Panc1 (cell line): Measurements from ENCODE around the gene ABCC10. TPM values are rescaled to one million over a fixed set of nuclear protein-coding genes. Genes with fewer than 3 reads are reported as not detected.
"Not testable (repeated sequence)": the region's sequence is repeated elsewhere in the genome, so short reads cannot be mapped to it uniquely, and the experiment has no call there.

ENCODE experiments used
- ATAC-seq: fragments of 200-7000 bp; cut with Tn5 transposase; 2 replicates; pipeline ENCODE4 v1.9.1; 2020; ENCODE audit warnings: mild to moderate bottlenecking, moderate library complexity
- BruUV-seq: library from RNA; stranded (reverse); fragments of 400-500 nt; replicated peaks from 2 replicates; lab custom pipeline; 2021; lab: Mats Ljungman, UMichigan
- CTCF ChIA-PET: fragments of 300-600 bp; sonication (Branson Sonifier 250); formaldehyde crosslinking; loops from one replicate; lab custom pipeline; 2022; ENCODE audit warnings: antibody characterized with exemption; lab: Charles Lee
- POLR2A ChIA-PET: fragments of 300-600 bp; sonication (Branson Sonifier 250); formaldehyde crosslinking; loops from one replicate; lab custom pipeline; 2022; ENCODE audit warnings: antibody characterized with exemption; lab: Charles Lee
- DNase-seq: peaks from one replicate; pipeline ENCODE4 v3.0.0-alpha.2; 2010; ENCODE audit warnings: low read depth, low spot score
- H3K27ac ChIP-seq: 2 replicates; pipeline ENCODE4 v1.5.1; 2011; ENCODE audit warnings: mild to moderate bottlenecking, low read length, inconsistent platforms
- H3K27me3 ChIP-seq: fragments of 200-500 bp; sonication (Bioruptor generic); 2 replicates; pipeline ENCODE4 v1.6.0; 2014; ENCODE audit warnings: low read length, inconsistent platforms; ENCODE audit not compliant: control insufficient read depth, insufficient read depth
- H3K36me3 ChIP-seq: fragments of 200-500 bp; sonication (Bioruptor generic); 2 replicates; pipeline ENCODE4 v1.5.1; 2014; ENCODE audit warnings: inconsistent platforms, mild to moderate bottlenecking, low read length, moderate library complexity; ENCODE audit not compliant: control insufficient read depth, insufficient read depth
- H3K4me1 ChIP-seq: 2 replicates; pipeline ENCODE4 v1.5.1; 2011; ENCODE audit warnings: inconsistent platforms, mild to moderate bottlenecking, low read length, moderate library complexity; ENCODE audit not compliant: control insufficient read depth, insufficient read depth
- H3K4me3 ChIP-seq, 2 experiments: 2 replicates each; pipeline ENCODE4 v1.5.1; 2011 to 2012; ENCODE audit warnings: low read depth in 2 of 2, low read length in 2 of 2, mild to moderate bottlenecking in 2 of 2, inconsistent platforms in 1 of 2, moderate library complexity in 1 of 2
- H3K9me3 ChIP-seq: fragments of 200-500 bp; sonication (Bioruptor generic); 2 replicates; pipeline ENCODE4 v1.5.1; 2014; ENCODE audit warnings: low read depth, mild to moderate bottlenecking, inconsistent platforms, low read length, moderate library complexity; ENCODE audit not compliant: control insufficient read depth, insufficient read depth
- POLR2AphosphoS5 ChIP-seq: IDR thresholded peaks from 2 replicates; pipeline ENCODE4 v1.6.1; 2012; ENCODE audit warnings: mild to moderate bottlenecking, low read depth, low read length, moderate library complexity
- REST ChIP-seq, 2 experiments: IDR thresholded peaks; 2 replicates each; pipeline ENCODE4 v1.6.1; 2011 to 2012; ENCODE audit warnings: low read depth in 2 of 2, control low read depth in 1 of 2, low read length in 1 of 2, mild to moderate bottlenecking in 1 of 2, moderate library complexity in 1 of 2; ENCODE audit not compliant: insufficient read depth in 1 of 2
- SIN3A ChIP-seq: IDR thresholded peaks from 2 replicates; pipeline ENCODE4 v1.6.1; 2012; ENCODE audit warnings: low read depth, mild to moderate bottlenecking, low read length, moderate library complexity, borderline replicate concordance; ENCODE audit not compliant: insufficient read depth
- TCF7L2 ChIP-seq: IDR thresholded peaks from 2 replicates; pipeline ENCODE4 v1.6.1; 2011; ENCODE audit warnings: mild to moderate bottlenecking, low read depth, low read length, inconsistent platforms
- in situ Hi-C: cut with HindIII; loops from 2 replicates; pipeline ENCODE4 v1.10.0; 2016; ENCODE audit warnings: low sequenced_read_pairs, low pct_unique_long_range_greater_than_20kb
- intact Hi-C: fragments of 100-400 bp; cut with micrococcal nuclease; formaldehyde crosslinking; loops from one replicate; pipeline ENCODE4 v1.10.0; 2022; ENCODE audit not compliant: unreplicated experiment
- total RNA-seq: library from RNA; stranded (reverse); gene quantifications from one replicate; pipeline ENCODE4 v1.2.1, GENCODE V29; 2021; ENCODE audit not compliant: unreplicated experiment
- TF ChIP-seq, protein P1 (sequence below): fragments of 450-650 bp; IDR thresholded peaks from 2 replicates; pipeline ENCODE4 v1.5.1; 2017; ENCODE audit warnings: mild to moderate bottlenecking

ABCC10 gene
- total RNA-seq, 1 experiment from 2014 or later: 52.7 TPM

DNA sequence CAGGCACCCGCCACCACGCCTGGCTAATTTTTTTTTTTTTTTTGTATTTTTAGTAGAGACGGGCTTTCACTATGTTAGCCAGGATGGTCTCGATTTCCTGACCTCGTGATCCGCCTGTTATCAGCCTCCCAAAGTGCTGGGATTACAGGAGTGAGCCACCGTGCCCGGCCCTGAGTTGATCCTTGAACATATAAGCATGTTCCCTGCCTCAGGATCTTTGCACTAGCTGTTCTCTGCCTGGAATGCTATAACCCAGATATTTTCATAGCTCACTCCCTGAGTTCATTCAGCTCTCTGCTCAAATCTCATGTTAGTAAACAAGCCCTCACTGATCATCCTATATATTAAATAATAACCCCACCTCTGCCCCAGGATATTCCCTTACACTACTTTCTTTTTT lies 37.0 kb downstream of the ABCC10 start:
- ATAC-seq: no peak
- Histone ChIP-seq H3K9me3 (0 out of 2 replicates have a peak, but pooled peaks cover 5% of the 10 kb centered on the region), H3K36me3 (no peaks in the 10 kb centered on the region), H3K27ac (no peak overlapping the region), H3K27me3 (no peaks in the 10 kb centered on the region), H3K4me3 (no peak overlapping the region), H3K4me1 (no peaks in the 10 kb centered on the region)
- no TSS peak for BruUV-seq
- ChIA-PET POLR2A (interaction anchor here (0.6 kb wide), 1 partner anchor 26 kb away, joined by 3 read pairs; no protein-coding TSS in a partner anchor), CTCF (interaction anchor here (0.6 kb wide), 2 partner anchors 9 to 34 kb away, joined by 4 to 5 read pairs; partner anchors contain the start of gene DLK2)
- TF ChIP-seq REST (IDR thresholded peaks at IDR 0.05; ENCODE audit: insufficient read depth in 1 of 2, low read depth in 2 of 2, low read length in 1 of 2) (no peak), TCF7L2 (no peak)
- DNase-seq: no peak
- intact Hi-C loops (no loop called here), in situ Hi-C loops (no loop called here)

- DNase-seq: no peak
- intact Hi-C loops: no loop called here
- CTCF ChIA-PET: interaction anchor here (0.6 kb wide), 1 partner anchor 11 kb away, joined by 4 read pairs; the partner anchor contains the start of gene TJAP1
These were observed 38.6 kb downstream of the ABCC10 start for GRCh38 chr6:43465948-43466347.

DNA sequence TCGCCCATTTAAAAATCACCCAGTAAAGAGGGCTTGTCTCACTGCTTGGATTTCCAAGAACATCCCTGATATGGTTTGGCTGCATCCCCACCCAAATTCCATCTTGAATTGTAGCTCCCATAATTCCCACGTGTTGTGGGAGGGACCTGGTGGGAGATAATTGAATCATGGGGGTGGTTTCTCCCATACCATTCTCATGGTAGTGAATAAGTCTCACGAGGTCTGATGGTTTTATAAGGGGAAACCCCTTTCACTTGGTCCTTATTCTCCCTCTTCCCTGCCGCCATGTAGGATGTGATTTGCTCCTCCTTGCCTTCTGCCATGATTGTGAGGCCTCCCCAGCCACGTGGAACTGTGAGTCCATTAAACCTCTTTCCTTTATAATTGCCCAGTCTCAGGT lies 39.9 kb downstream of the ABCC10 start:
- H3K36me3 ChIP-seq, intact Hi-C loops, DNase-seq, H3K4me1 ChIP-seq, POLR2A ChIA-PET, CTCF ChIA-PET, BruUV-seq, H3K27me3 ChIP-seq, H3K27ac ChIP-seq, H3K9me3 ChIP-seq, H3K4me3 ChIP-seq, ATAC-seq, in situ Hi-C loops: not testable (repeated sequence)

More at GRCh38 chr6:43465948-43466347, 38.6 kb downstream of the ABCC10 start:
- no peak for ATAC-seq
- no peak overlapping the region for H3K4me3 ChIP-seq
- TF ChIP-seq SIN3A: no peak
- no peak for TF ChIP-seq TCF7L2
- TF ChIP-seq, protein P1, sequence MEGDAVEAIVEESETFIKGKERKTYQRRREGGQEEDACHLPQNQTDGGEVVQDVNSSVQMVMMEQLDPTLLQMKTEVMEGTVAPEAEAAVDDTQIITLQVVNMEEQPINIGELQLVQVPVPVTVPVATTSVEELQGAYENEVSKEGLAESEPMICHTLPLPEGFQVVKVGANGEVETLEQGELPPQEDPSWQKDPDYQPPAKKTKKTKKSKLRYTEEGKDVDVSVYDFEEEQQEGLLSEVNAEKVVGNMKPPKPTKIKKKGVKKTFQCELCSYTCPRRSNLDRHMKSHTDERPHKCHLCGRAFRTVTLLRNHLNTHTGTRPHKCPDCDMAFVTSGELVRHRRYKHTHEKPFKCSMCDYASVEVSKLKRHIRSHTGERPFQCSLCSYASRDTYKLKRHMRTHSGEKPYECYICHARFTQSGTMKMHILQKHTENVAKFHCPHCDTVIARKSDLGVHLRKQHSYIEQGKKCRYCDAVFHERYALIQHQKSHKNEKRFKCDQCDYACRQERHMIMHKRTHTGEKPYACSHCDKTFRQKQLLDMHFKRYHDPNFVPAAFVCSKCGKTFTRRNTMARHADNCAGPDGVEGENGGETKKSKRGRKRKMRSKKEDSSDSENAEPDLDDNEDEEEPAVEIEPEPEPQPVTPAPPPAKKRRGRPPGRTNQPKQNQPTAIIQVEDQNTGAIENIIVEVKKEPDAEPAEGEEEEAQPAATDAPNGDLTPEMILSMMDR: no peak
- no peak for TF ChIP-seq POLR2AphosphoS5
- no peak for TF ChIP-seq REST (IDR thresholded peaks at IDR 0.05; ENCODE audit: insufficient read depth in 1 of 2, low read depth in 2 of 2, low read length in 1 of 2)
- no peaks in the 10 kb centered on the region for H3K27me3 ChIP-seq
- in situ Hi-C loops: no loop called here
- no TSS peak for BruUV-seq
- no peaks in the 10 kb centered on the region for H3K36me3 ChIP-seq
- H3K4me1 ChIP-seq: no peaks in the 10 kb centered on the region
- POLR2A ChIA-PET: interaction anchor here (1.1 kb wide), 1 partner anchor 8 kb away, joined by 3 read pairs; no protein-coding TSS in a partner anchor
- H3K27ac ChIP-seq: no peak overlapping the region
- H3K9me3 ChIP-seq: no peaks in the 10 kb centered on the region
